ENCODE data around the gene ARHGAP10.

The ARHGAP10 gene

DNA sequence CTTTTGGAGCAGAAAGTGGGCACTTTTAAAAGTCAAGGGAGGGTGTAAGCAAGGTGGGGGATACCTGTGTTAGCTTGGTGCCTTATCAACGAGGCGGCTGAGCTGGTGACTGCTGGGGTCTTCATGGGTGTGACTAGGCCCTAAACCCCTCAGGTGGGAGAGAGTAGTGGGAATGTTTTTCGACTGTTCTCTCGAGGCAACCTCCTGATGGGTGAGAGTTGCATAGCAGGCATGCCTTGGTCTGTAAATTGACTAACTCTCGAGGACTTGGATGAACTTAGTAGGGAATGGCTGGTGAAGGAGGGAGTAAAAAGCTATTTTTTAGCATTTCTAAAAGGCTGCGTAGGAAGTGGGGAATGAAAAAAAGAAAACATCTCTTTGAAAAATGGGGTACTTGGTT is 80.0 kb downstream of the ARHGAP10 start:
- no peak for TF ChIP-seq GATA3 (IDR thresholded peaks at IDR 0.05; ENCODE audit: low read depth, low read length)
- TF ChIP-seq GATA2 (IDR thresholded peaks at IDR 0.05; ENCODE audit: low read depth, low read length), result no peak

DNA sequence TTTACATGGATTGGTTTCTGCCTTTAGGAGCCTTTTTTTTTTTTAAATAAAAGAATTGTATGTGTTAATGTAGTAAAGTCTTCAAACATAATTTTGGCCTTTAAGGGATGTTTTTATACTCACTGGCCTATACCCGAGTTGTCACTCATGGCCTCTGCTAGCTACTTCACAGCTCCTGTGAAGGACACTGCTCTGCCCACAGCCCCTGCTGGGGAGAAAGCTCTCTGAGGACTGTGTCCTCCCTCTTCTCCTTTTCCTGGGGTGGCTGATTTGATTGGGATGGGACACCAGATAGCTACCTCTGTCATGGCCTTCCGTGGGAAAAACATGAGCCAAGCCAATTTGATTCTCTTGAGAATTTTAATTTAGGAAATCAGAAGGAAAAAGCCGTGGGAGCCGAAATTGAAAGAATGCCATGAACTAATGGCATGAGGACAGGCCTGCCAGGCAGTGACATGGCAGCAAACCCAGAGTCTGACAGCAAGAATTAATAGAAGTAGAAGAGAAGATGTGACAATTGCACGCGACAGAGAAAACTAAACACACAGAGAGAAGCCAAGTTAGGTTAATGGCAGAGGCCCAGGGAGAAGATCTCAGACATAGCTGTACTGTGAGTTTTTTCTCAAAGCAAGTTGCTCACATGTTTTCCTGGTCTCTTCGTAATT is 81.4 kb downstream of the ARHGAP10 start:
- no peak for TF ChIP-seq GATA2 (IDR thresholded peaks at IDR 0.05; ENCODE audit: low read depth, low read length)
- no peak for TF ChIP-seq GATA3 (IDR thresholded peaks at IDR 0.05; ENCODE audit: low read depth, low read length)

DNA sequence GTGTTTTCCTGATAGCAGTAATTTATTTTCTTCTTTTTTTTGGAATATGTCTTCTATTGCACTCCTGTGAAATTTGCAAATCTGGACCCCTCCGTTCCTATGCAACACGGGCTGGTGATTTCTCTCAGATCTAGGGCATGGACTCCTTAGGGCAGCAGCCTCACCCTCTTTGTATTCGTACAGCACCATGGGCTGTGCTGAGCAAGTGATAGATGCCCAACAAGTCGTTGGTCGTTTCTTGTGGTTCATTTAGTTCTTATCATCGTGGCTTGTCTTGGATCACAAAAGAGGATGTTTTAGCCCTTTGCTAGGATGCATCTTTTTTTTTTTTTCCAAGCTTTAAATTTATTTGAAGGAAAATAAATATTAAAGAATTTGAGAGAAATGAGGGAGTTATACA is 82.1 kb downstream of the ARHGAP10 start:
- TF ChIP-seq GATA2 (IDR thresholded peaks at IDR 0.05; ENCODE audit: low read depth, low read length) (no peak), GATA3 (IDR thresholded peaks at IDR 0.05; ENCODE audit: low read depth, low read length) (no peak)

- TF ChIP-seq GATA3 (IDR thresholded peaks at IDR 0.05; ENCODE audit: low read depth, low read length), result no peak
- no peak for TF ChIP-seq GATA2 (IDR thresholded peaks at IDR 0.05; ENCODE audit: low read depth, low read length)
Observed at GRCh38 chr4:147814376-147814775, 82.5 kb downstream of the ARHGAP10 start.

GRCh38 chr4:147815741-147816140 is 83.9 kb downstream of the ARHGAP10 start:
- no peak for TF ChIP-seq GATA3 (IDR thresholded peaks at IDR 0.05; ENCODE audit: low read depth, low read length)
- no peak for TF ChIP-seq GATA2 (IDR thresholded peaks at IDR 0.05; ENCODE audit: low read depth, low read length)

DNA sequence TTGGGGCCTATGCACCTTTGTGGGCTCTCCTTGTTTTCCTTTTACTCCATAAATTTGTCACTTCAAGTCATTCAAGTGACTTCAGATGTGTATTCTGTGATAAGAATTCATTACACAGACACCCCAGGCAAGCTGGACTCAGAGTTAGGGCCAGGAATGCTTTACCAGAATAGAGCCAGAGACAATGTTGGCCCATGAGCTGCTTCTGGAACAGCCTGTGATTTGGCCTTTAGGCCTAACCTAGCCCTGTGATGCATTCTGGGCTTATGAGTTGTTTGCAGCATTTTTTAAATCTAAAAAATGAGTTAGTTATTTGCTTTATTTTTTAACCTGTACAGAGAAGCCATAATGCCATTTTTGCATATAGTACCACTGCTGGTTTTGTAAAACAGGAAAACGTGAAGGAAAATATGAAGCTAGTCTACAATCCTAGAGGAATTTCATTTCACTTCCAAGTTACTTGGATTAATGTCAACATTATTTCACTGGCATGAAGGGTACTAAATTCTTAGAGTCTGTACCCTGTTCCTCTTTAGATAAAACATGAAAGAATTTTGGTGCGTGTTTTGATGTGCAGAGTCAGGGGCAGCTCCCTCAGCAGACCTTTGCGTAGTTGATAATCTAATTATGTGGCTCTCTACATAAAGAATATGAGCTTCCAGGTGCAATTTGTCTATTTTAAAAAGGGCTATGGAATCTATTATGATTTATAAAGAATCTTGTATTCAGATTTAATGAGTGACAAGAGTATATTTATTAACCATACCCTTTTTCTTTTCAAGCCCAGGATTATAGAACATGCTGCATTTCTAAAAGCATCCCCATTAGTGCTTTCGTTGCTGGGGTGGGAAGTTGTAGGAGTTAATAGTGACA is 84.7 kb downstream of the ARHGAP10 start:
- TF ChIP-seq GATA2 (IDR thresholded peaks at IDR 0.05; ENCODE audit: low read depth, low read length), result no peak
- TF ChIP-seq GATA3 (IDR thresholded peaks at IDR 0.05; ENCODE audit: low read depth, low read length), result no peak

- TF ChIP-seq GATA2 (IDR thresholded peaks at IDR 0.05; ENCODE audit: low read depth, low read length) (no peak), GATA3 (IDR thresholded peaks at IDR 0.05; ENCODE audit: low read depth, low read length) (no peak)
Observed at GRCh38 chr4:147820975-147821374, 89.1 kb downstream of the ARHGAP10 start.

DNA sequence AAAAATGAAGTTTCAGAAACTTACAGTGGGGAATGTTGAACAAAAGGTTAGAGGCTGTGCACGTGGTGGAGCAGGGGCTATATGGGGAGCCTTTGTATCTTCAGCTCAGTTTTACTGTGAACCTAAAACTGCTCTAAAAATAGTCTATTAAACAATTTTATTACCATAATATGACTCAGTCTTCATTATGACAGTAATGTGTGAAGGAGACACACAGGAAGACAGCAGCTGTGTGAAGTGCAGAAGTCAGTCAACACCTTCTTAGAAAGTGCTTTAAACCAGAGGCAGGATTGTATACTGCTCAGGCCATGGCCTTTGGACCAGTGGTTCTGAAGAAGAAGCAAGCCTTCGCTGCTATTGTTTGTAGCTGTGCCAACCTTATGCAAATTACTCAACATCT is 89.7 kb downstream of the ARHGAP10 start:
- TF ChIP-seq GATA2 (IDR thresholded peaks at IDR 0.05; ENCODE audit: low read depth, low read length) (no peak), GATA3 (IDR thresholded peaks at IDR 0.05; ENCODE audit: low read depth, low read length) (no peak)

DNA sequence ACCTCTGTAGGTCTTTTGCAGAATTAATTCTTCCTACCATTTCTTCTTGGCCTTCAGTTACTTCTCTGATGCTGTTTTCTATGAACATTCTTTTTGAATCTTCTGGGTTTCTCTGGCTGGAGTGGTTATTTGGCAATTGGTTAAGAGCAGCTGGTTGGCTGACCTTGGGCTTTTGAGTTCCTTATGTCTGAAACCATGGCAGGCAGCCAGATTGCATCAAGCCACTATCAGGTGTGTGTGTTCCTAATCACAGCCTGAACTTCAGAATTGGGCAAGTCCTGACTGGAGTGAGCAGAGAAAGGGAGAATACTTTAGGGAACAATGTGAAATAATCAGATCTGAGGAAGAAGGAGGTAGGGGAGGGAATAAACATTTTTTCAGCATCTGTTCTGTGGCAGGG is 90.2 kb downstream of the ARHGAP10 start:
- TF ChIP-seq GATA2 (IDR thresholded peaks at IDR 0.05; ENCODE audit: low read depth, low read length) (no peak), GATA3 (IDR thresholded peaks at IDR 0.05; ENCODE audit: low read depth, low read length) (no peak)

GRCh38 chr4:147823130-147823529 is 91.2 kb downstream of the ARHGAP10 start:
- TF ChIP-seq GATA2 (IDR thresholded peaks at IDR 0.05; ENCODE audit: low read depth, low read length), result no peak
- TF ChIP-seq GATA3 (IDR thresholded peaks at IDR 0.05; ENCODE audit: low read depth, low read length), result no peak

- TF ChIP-seq GATA3 (IDR thresholded peaks at IDR 0.05; ENCODE audit: low read depth, low read length) (no peak), GATA2 (IDR thresholded peaks at IDR 0.05; ENCODE audit: low read depth, low read length) (no peak)
Observed at GRCh38 chr4:147824316-147824715, 92.4 kb downstream of the ARHGAP10 start.

DNA sequence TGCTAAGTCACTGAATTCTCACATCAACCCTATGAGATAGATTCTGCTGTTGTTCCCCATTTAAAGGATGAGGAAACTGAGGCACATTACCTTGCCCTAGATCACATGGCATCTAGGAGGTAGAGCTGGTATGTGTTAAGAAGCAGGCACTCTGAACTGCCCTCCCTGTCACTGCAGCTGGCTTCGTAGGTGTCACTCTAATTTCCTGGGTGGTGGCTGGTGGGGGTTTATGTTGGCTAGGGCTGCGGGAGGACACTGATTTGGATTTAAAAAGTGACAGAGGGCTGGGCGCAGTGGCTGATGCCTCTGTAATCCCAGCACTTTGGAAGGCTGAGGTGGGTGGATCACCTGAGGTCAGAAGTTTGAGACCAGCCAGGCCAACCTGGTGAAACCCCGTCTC is 93.0 kb downstream of the ARHGAP10 start:
- TF ChIP-seq GATA2 (IDR thresholded peaks at IDR 0.05; ENCODE audit: low read depth, low read length) (no peak), GATA3 (IDR thresholded peaks at IDR 0.05; ENCODE audit: low read depth, low read length) (no peak)

DNA sequence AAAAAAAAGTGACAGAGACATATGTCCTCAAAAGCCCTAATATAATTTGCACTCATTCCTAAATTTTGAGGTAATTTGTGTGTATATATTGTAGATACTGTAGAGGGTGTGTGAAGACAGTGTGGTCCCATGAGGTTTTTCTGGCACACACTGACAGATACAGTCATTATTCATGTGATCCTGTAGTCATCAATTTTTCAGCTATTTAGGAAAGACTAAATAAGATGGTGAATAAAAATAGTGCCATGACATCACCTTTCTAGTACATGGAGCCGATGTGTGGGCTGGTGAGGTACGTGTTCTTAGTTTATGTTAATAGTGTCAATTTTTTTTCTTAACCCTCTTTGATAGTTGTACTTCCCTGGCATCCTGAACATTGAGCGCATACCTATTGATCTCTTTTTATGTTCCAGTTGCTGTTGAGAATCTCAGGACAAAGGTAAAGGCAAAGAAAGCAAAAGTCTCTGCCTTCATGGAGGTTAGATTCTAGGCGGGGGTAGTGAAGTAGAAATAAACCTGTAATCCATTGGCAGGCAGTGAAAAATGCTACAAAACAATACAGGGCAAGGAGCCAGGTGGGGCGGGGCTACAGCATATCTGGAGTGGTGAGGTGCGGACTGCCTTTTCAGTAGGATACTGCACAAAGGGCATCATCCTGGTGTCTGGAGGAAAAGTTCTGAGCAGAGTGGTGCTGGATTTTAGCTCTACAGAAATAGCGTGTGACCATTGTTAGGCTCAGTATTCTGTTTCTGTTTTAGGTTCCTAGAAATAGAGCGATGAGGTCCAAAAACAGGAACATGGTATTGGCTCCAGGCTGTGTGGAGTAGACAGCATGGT is 93.8 kb downstream of the ARHGAP10 start:
- TF ChIP-seq GATA2 (IDR thresholded peaks at IDR 0.05; ENCODE audit: low read depth, low read length) (no peak), GATA3 (IDR thresholded peaks at IDR 0.05; ENCODE audit: low read depth, low read length) (no peak)

GRCh38 chr4:147826288-147826646 is 94.4 kb downstream of the ARHGAP10 start:
- TF ChIP-seq GATA3 (IDR thresholded peaks at IDR 0.05; ENCODE audit: low read depth, low read length), result no peak
- TF ChIP-seq GATA2 (IDR thresholded peaks at IDR 0.05; ENCODE audit: low read depth, low read length), result no peak

Data from SH-SY5Y (cell line).